Vagina (tissue), 2 donors: ENCODE measurements around the gene WWC2. TPM values are rescaled to one million over a fixed set of nuclear protein-coding genes. Genes with fewer than 3 reads are reported as not detected.

Source experiments
- DNase-seq, 2 donors: peaks; one replicate each; pipeline ENCODE4 v3.0.0-alpha.2; 2017; ENCODE audit errors: extremely low spot score in 2 of 2
- H3K27ac ChIP-seq: fragments of 200-600 bp; sonication (generic); one replicate; pipeline ENCODE4 v1.5.1; 2019
- H3K27me3 ChIP-seq: fragments of 200-600 bp; sonication (generic); one replicate; pipeline ENCODE4 v1.5.1; 2019
- H3K36me3 ChIP-seq, 2 donors: fragments of 200-600 bp; sonication (generic); one replicate each; pipeline ENCODE4 v1.5.1; 2017 to 2019
- H3K4me1 ChIP-seq: fragments of 200-600 bp; sonication (generic); one replicate; pipeline ENCODE4 v1.5.1; 2019
- H3K4me3 ChIP-seq, 2 donors: fragments of 200-600 bp; sonication (generic); 1 replicate in 1 of 2; 2 replicates in 1 of 2; pipeline ENCODE4 v1.5.1; 2016 to 2019
- H3K9me3 ChIP-seq: fragments of 200-600 bp; sonication (generic); one replicate; pipeline ENCODE4 v1.5.1; 2019
- POLR2A ChIP-seq, 2 donors: fragments of 450-650 bp; IDR thresholded peaks; one replicate each; pipeline ENCODE4 v1.6.1; 2017; ENCODE audit warnings: antibody characterized with exemption in 2 of 2, mild to moderate bottlenecking in 2 of 2, moderate library complexity in 2 of 2
- POLR2AphosphoS5 ChIP-seq, 2 donors: sonication (generic); formaldehyde crosslinking; IDR thresholded peaks; one replicate each; pipeline ENCODE4 v1.9.0; 2017; ENCODE audit warnings: antibody characterized with exemption in 2 of 2, mild to moderate bottlenecking in 2 of 2, low read depth in 1 of 2; ENCODE audit not compliant: insufficient read depth in 1 of 2
- intact Hi-C: fragments of 100-400 bp; cut with DNase I; formaldehyde crosslinking; loops from one replicate; pipeline ENCODE4 v1.15.1; 2023
- total RNA-seq: library from RNA; depleted of rRNA; stranded (reverse); fragments of >200 nt; gene quantifications from one replicate; pipeline ENCODE4 v1.2.3, GENCODE V29; 2016
- TF ChIP-seq, protein P1 (sequence below), 3 experiments: fragments of 450-650 bp in 2 of 3; fragments of 200-600 bp in 1 of 3; sonication (generic) in 1 of 3; IDR thresholded peaks; one replicate each; pipeline ENCODE4 v1.5.1; 2017 to 2019; ENCODE audit warnings: antibody characterized with exemption in 3 of 3, mild to moderate bottlenecking in 2 of 3, moderate library complexity in 2 of 3

WWC2 gene
- total RNA-seq, 1 donor from 2014 or later, result 24.3 TPM

DNA sequence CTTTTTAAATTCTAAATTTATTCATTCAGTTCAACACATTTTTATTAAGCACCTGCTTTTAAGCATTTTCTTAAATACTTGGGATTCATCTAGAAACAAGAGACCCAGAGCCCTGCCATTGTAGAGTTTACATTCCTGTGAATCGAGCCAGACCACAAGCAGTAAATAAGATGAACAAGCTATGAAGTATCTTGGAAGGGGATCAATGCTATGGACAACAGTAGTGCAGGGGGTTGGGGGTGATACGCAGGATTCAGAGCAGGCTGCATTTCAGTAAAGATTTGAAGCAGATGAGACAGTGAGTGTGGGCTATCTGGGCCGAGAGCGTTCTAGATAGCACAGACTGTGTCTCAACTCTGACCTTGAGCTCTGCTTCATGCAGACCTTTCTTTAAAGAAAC is 185.9 kb downstream of the WWC2 start:
- Histone ChIP-seq H3K4me3 (no peak overlapping the region), H3K4me1 (no peaks in the 10 kb centered on the region), H3K9me3 (no peaks in the 10 kb centered on the region), H3K27ac (no peak overlapping the region), H3K27me3 (no peaks in the 10 kb centered on the region), H3K36me3 (peaks cover 0 to 40% of the 10 kb centered on the region in 2 donors)
- intact Hi-C loops, result no loop called here
- TF ChIP-seq, protein P1, sequence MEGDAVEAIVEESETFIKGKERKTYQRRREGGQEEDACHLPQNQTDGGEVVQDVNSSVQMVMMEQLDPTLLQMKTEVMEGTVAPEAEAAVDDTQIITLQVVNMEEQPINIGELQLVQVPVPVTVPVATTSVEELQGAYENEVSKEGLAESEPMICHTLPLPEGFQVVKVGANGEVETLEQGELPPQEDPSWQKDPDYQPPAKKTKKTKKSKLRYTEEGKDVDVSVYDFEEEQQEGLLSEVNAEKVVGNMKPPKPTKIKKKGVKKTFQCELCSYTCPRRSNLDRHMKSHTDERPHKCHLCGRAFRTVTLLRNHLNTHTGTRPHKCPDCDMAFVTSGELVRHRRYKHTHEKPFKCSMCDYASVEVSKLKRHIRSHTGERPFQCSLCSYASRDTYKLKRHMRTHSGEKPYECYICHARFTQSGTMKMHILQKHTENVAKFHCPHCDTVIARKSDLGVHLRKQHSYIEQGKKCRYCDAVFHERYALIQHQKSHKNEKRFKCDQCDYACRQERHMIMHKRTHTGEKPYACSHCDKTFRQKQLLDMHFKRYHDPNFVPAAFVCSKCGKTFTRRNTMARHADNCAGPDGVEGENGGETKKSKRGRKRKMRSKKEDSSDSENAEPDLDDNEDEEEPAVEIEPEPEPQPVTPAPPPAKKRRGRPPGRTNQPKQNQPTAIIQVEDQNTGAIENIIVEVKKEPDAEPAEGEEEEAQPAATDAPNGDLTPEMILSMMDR (IDR thresholded peaks at IDR 0.05), result no peak
- no peak for TF ChIP-seq POLR2AphosphoS5 (IDR thresholded peaks at IDR 0.05; ENCODE audit: insufficient read depth in 1 of 2, low read depth in 1 of 2)
- TF ChIP-seq POLR2A (IDR thresholded peaks at IDR 0.05), result no peak
- no peak for DNase-seq

DNA sequence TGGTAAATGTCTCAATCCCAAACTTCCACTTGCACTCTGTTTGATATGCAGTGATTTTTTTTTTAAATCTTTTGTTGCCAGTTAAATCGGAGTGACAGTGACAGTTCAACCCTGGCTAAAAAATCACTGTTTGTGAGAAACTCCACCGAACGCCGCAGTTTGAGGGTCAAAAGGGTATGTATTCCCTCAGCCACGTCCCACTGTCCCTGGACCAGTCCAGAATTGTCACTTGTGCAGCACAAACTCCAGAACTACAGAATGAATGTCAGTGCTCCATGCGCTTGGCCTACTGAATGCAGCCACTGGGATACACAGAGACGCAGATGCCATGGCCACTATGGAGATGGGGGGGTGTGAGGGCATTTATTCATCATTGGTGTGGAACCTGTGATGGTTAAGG is 186.8 kb downstream of the WWC2 start:
- H3K36me3 ChIP-seq, result peaks cover 0 to 38% of the 10 kb centered on the region in 2 donors
- intact Hi-C loops, result no loop called here

DNA sequence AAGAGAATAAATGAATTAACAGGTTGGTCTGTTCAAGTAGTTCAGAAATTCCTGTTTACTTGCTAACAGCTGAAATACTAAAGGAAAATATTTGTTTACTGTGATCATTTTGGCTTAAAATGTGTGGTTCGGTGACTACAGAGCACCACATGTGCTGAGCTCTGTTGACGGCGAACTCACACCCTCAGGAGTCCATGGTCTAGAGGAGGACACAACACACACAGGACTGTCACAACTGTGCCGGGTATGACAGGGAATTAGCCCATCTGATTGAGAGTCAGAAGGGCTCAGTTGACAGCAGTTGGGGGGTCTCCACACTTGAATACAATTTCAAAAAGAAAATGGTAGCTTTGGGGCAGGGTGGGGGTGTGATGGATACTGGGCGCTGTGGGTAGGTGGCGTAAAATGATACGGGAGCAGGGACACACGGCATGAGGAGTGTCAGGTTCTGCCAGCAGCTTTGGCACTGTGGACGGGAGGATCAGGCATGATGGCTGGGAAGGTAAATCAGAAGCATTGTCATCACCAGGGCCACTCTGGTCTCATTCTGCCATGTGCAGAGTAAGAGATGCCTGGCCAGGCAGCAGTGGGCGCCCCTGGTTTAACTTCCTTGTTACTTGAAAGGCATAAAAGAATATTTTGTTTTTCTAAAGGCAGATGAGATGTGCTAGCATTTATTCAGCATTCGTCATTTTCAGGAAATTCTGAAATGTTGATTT is 187.7 kb downstream of the WWC2 start:
- Histone ChIP-seq H3K4me3 (no peak overlapping the region), H3K4me1 (no peaks in the 10 kb centered on the region), H3K27ac (no peak overlapping the region), H3K9me3 (no peaks in the 10 kb centered on the region), H3K36me3 (peaks cover 0 to 37% of the 10 kb centered on the region in 2 donors), H3K27me3 (no peaks in the 10 kb centered on the region)
- intact Hi-C loops, result no loop called here
- DNase-seq, result no peak
- TF ChIP-seq POLR2AphosphoS5 (IDR thresholded peaks at IDR 0.05; ENCODE audit: insufficient read depth in 1 of 2, low read depth in 1 of 2) (no peak), POLR2A (IDR thresholded peaks at IDR 0.05) (no peak)
- TF ChIP-seq, protein P1 (IDR thresholded peaks at IDR 0.05), result no peak

More for the DNA sequence above, 186.8 kb downstream of the WWC2 start:
- no peak overlapping the region for H3K4me3 ChIP-seq
- H3K9me3 ChIP-seq, result no peaks in the 10 kb centered on the region
- H3K27ac ChIP-seq, result no peak overlapping the region
- H3K27me3 ChIP-seq, result no peaks in the 10 kb centered on the region
- TF ChIP-seq POLR2A (IDR thresholded peaks at IDR 0.05), result no peak
- TF ChIP-seq, protein P1 (IDR thresholded peaks at IDR 0.05), result no peak
- TF ChIP-seq POLR2AphosphoS5 (IDR thresholded peaks at IDR 0.05; ENCODE audit: insufficient read depth in 1 of 2, low read depth in 1 of 2), result no peak
- DNase-seq, result no peak
- no peaks in the 10 kb centered on the region for H3K4me1 ChIP-seq

DNA sequence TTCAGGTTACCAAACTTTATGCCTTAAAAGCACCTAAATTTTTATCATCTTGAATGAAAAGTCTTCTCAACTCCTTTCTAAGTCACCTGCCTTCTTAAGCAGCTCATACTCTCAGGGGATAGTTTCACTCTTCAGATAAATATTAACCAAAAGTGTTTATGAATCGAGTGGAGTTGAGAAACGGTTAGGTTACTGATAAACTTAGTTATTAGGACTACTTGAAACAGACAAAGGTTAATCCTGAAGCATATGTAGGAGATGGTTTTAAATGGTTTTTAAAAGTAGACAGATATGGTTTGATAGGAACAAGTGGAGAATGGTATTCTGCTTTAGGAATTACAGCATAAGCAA is 188.2 kb downstream of the WWC2 start:
- H3K4me3 ChIP-seq, result no peak overlapping the region
- no peaks in the 10 kb centered on the region for H3K27me3 ChIP-seq
- intact Hi-C loops, result no loop called here
- no peaks in the 10 kb centered on the region for H3K4me1 ChIP-seq
- H3K36me3 ChIP-seq, result peaks cover 0 to 31% of the 10 kb centered on the region in 2 donors
- no peak for DNase-seq
- TF ChIP-seq, protein P1 (IDR thresholded peaks at IDR 0.05), result no peak
- TF ChIP-seq POLR2AphosphoS5 (IDR thresholded peaks at IDR 0.05; ENCODE audit: insufficient read depth in 1 of 2, low read depth in 1 of 2) (no peak), POLR2A (IDR thresholded peaks at IDR 0.05) (no peak)
- H3K9me3 ChIP-seq, result no peaks in the 10 kb centered on the region
- H3K27ac ChIP-seq, result no peak overlapping the region

DNA sequence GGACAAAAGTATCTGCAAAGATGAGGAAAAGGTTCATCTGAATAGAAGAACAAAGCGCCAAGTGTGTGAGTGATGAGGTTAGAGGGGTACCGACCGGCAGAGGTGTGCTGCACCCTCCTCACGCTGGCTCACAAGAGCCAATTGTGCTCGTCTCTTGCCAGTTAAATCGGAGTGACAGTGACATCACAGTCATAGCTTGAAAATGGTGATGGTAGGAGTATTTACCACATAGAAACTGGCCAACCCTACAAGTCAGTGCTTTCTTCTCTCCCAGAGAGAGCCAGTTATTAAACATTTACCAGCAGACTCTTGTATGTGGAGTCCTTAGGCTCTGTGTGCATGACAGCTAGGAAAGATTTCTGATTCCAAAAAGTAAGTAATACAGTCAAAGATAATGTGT is 188.6 kb downstream of the WWC2 start:
- Histone ChIP-seq H3K27me3 (no peaks in the 10 kb centered on the region), H3K27ac (no peak overlapping the region), H3K36me3 (peaks cover 0 to 29% of the 10 kb centered on the region in 2 donors), H3K9me3 (no peaks in the 10 kb centered on the region), H3K4me3 (no peak overlapping the region), H3K4me1 (no peaks in the 10 kb centered on the region)
- TF ChIP-seq POLR2AphosphoS5 (IDR thresholded peaks at IDR 0.05; ENCODE audit: insufficient read depth in 1 of 2, low read depth in 1 of 2) (no peak), POLR2A (IDR thresholded peaks at IDR 0.05) (no peak)
- TF ChIP-seq, protein P1 (IDR thresholded peaks at IDR 0.05), result no peak
- intact Hi-C loops, result no loop called here
- DNase-seq, result no peak
